ENCODE data around the gene RSPO1.

Gene RSPO1

DNA sequence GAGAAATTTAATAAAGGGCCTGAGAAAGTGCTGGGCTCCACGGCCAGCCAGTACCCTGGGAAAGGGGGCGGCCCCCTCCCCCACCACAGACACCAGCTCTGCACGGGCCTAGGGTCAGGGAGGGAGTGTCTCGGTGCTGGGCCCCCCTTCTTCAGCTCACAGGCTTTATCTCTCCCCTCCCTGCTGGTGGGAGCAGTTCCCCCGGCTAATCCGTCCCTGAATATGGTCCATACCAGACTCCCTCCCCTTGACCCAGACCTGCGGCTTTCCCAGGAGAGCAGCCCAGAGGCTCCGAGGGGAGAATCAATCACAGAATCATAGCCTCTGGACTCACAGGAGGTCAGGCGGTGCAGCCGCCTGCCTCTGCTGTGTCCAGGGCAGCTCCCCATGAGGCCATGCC is 26.0 kb upstream of the RSPO1 start:
- Histone ChIP-seq H2BK12ac (ENCODE audit: low read length) (peak overlapping the region; percentile 20), H3K9me3 (ENCODE audit: insufficient read depth, low read depth, low read length) (peaks cover 3% of the 10 kb centered on the region), H3K14ac (ENCODE audit: low read length) (no peak overlapping the region), H3K4me1 (ENCODE audit: control insufficient read depth in 1 of 2, insufficient read depth in 2 of 2, low read length in 2 of 2) (peaks cover 10 to 14% of the 10 kb centered on the region in 2 experiments), H3K79me1 (ENCODE audit: low read length) (no peaks in the 10 kb centered on the region), H2AK5ac (ENCODE audit: low read length) (no peak overlapping the region), H2AFZ (ENCODE audit: insufficient read depth, low read length, poor library complexity) (no peak overlapping the region), H3K4me2 (ENCODE audit: low read length) (no peak overlapping the region), H3K36me3 (ENCODE audit: control insufficient read depth in 1 of 2, insufficient read depth in 2 of 2, low read length in 2 of 2) (no peaks in the 10 kb centered on the region), H3K27me3 (ENCODE audit: insufficient read depth, low read length) (no peaks in the 10 kb centered on the region), H2BK120ac (ENCODE audit: insufficient read depth, low read length, poor library complexity) (no peak overlapping the region), H2BK5ac (ENCODE audit: low read depth, low read length, poor library complexity) (no peak overlapping the region), H4K12ac (ENCODE audit: low read depth, low read length) (no peak overlapping the region), H3K27ac (ENCODE audit: low read depth, low read length) (no peak overlapping the region), H3K18ac (ENCODE audit: low read length) (no peak overlapping the region), H3K79me2 (ENCODE audit: control insufficient read depth, insufficient read depth, low read length, poor library complexity) (no peaks in the 10 kb centered on the region), H4K8ac (ENCODE audit: low read depth, low read length) (no peak overlapping the region), H3K4ac (ENCODE audit: low read depth, low read length) (no peak overlapping the region), H3K9ac (ENCODE audit: low read length) (no peak overlapping the region), H3K23ac (ENCODE audit: low read length) (no peak overlapping the region), H3K4me3 (ENCODE audit: low read depth, low read length) (no peak overlapping the region), H4K91ac (ENCODE audit: low read depth, low read length) (no peak overlapping the region)
- no CpG with 5 or more reads among the region's 10 CpGs for WGBS (ENCODE audit: extremely low coverage, insufficient coverage, insufficient read length)
- DNase-seq = no peak

- no CpG with 5 or more reads among the region's 6 CpGs for WGBS (ENCODE audit: extremely low coverage, insufficient coverage, insufficient read length)
- Histone ChIP-seq H4K12ac (ENCODE audit: low read depth, low read length) (no peak overlapping the region), H3K79me1 (ENCODE audit: low read length) (no peaks in the 10 kb centered on the region), H3K79me2 (ENCODE audit: control insufficient read depth, insufficient read depth, low read length, poor library complexity) (no peaks in the 10 kb centered on the region), H3K4me3 (ENCODE audit: low read depth, low read length) (no peak overlapping the region), H3K14ac (ENCODE audit: low read length) (no peak overlapping the region), H3K9ac (ENCODE audit: low read length) (no peak overlapping the region), H3K36me3 (ENCODE audit: control insufficient read depth in 1 of 2, insufficient read depth in 2 of 2, low read length in 2 of 2) (no peaks in the 10 kb centered on the region), H2AK5ac (ENCODE audit: low read length) (no peak overlapping the region), H3K23ac (ENCODE audit: low read length) (no peak overlapping the region), H2BK5ac (ENCODE audit: low read depth, low read length, poor library complexity) (no peak overlapping the region), H3K18ac (ENCODE audit: low read length) (no peak overlapping the region), H4K8ac (ENCODE audit: low read depth, low read length) (no peak overlapping the region), H4K91ac (ENCODE audit: low read depth, low read length) (no peak overlapping the region), H2BK120ac (ENCODE audit: insufficient read depth, low read length, poor library complexity) (no peak overlapping the region), H3K4me2 (ENCODE audit: low read length) (no peak overlapping the region), H3K27me3 (ENCODE audit: insufficient read depth, low read length) (no peaks in the 10 kb centered on the region), H3K4ac (ENCODE audit: low read depth, low read length) (no peak overlapping the region), H2BK12ac (ENCODE audit: low read length) (no peak overlapping the region), H2AFZ (ENCODE audit: insufficient read depth, low read length, poor library complexity) (no peak overlapping the region), H3K9me3 (ENCODE audit: insufficient read depth, low read depth, low read length) (peaks cover 3% of the 10 kb centered on the region), H3K4me1 (ENCODE audit: control insufficient read depth in 1 of 2, insufficient read depth in 2 of 2, low read length in 2 of 2) (peaks cover 10 to 14% of the 10 kb centered on the region in 2 experiments), H3K27ac (ENCODE audit: low read depth, low read length) (no peak overlapping the region)
- no peak for DNase-seq
Observed at GRCh38 chr1:37658486-37658885, 23.8 kb upstream of the RSPO1 start.

DNA sequence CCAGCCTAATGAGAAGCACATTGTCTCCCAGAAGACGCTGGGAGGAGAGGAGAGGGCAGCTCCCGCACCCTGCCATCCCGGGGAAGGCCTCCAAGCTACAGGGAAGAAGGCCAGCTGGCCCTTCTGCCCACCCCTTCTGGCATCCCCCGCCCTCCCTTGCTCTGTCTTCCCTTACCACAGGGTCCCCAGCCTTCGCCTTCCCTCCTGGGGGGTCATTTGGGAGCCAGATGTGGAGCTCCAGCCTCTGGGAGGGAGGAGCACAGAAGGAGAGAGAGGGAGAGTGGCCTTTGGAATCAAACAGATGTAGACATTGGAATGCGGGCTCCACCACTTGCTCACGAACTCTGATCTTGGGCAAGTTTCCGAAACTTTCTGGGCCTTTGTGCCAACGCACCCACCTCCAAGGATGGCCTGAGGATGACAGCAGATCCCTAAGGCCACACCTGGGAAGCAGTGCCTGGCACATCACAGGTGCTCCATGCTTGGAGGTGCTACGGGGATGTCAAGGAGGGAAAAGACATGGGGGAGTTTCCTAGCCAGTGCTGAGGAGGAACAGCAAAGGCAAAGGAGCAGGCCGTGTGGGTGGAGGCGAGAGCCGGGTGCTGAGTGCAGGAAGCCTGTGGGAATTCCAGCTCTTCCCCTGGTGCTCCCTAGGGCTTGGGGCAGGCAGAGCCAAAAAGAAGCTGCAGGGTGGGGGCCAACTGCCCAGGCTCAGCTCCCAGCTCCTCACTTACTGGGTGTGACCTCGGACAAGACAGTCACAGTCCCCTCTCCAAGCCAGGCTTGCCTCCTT is 23.1 kb upstream of the RSPO1 start:
- H3K4me3 ChIP-seq (ENCODE audit: low read depth, low read length) = no peak overlapping the region
- no peak overlapping the region for H3K23ac ChIP-seq (ENCODE audit: low read length)
- no peak overlapping the region for H2BK120ac ChIP-seq (ENCODE audit: insufficient read depth, low read length, poor library complexity)
- no peaks in the 10 kb centered on the region for H3K79me2 ChIP-seq (ENCODE audit: control insufficient read depth, insufficient read depth, low read length, poor library complexity)
- H3K4me2 ChIP-seq (ENCODE audit: low read length) = no peak overlapping the region
- H4K8ac ChIP-seq (ENCODE audit: low read depth, low read length) = no peak overlapping the region
- H4K91ac ChIP-seq (ENCODE audit: low read depth, low read length) = no peak overlapping the region
- H2AFZ ChIP-seq (ENCODE audit: insufficient read depth, low read length, poor library complexity) = no peak overlapping the region
- no peak overlapping the region for H4K12ac ChIP-seq (ENCODE audit: low read depth, low read length)
- H3K4me1 ChIP-seq (ENCODE audit: control insufficient read depth in 1 of 2, insufficient read depth in 2 of 2, low read length in 2 of 2) = peaks cover 10 to 14% of the 10 kb centered on the region in 2 experiments
- no peak for DNase-seq
- no peak overlapping the region for H2BK5ac ChIP-seq (ENCODE audit: low read depth, low read length, poor library complexity)
- no peaks in the 10 kb centered on the region for H3K27me3 ChIP-seq (ENCODE audit: insufficient read depth, low read length)
- no peak overlapping the region for H3K9ac ChIP-seq (ENCODE audit: low read length)
- no peaks in the 10 kb centered on the region for H3K36me3 ChIP-seq (ENCODE audit: control insufficient read depth in 1 of 2, insufficient read depth in 2 of 2, low read length in 2 of 2)
- H3K27ac ChIP-seq (ENCODE audit: low read depth, low read length) = no peak overlapping the region
- no peaks in the 10 kb centered on the region for H3K79me1 ChIP-seq (ENCODE audit: low read length)
- peaks cover 3% of the 10 kb centered on the region for H3K9me3 ChIP-seq (ENCODE audit: insufficient read depth, low read depth, low read length)
- H3K14ac ChIP-seq (ENCODE audit: low read length) = no peak overlapping the region
- no peak overlapping the region for H2BK12ac ChIP-seq (ENCODE audit: low read length)
- H2AK5ac ChIP-seq (ENCODE audit: low read length) = no peak overlapping the region
- H3K4ac ChIP-seq (ENCODE audit: low read depth, low read length) = no peak overlapping the region
- no CpG with 5 or more reads among the region's 14 CpGs for WGBS (ENCODE audit: extremely low coverage, insufficient coverage, insufficient read length)
- no peak overlapping the region for H3K18ac ChIP-seq (ENCODE audit: low read length)

DNA sequence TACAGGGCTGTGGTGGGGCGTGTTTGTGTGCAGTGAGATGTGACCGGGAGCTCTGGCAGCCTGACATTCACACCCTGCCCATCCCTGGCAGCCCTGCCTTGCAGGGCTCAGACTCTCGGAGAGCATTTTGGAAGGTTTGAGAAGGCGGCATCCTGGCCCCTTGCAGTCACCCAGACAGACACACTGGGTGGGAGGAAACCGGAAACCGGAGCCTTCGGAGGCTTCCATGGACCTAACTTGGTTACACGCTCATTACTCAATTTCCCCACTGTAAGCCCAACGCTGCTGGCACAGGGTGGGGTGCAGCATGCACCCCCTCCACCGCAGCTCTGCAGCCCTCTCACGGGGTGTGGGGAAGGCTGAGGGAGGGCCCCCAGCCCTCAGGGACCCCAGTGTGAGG is 22.2 kb upstream of the RSPO1 start:
- Histone ChIP-seq H2AK5ac (ENCODE audit: low read length) (no peak overlapping the region), H2BK5ac (ENCODE audit: low read depth, low read length, poor library complexity) (no peak overlapping the region), H4K91ac (ENCODE audit: low read depth, low read length) (no peak overlapping the region), H3K27ac (ENCODE audit: low read depth, low read length) (no peak overlapping the region), H2BK12ac (ENCODE audit: low read length) (no peak overlapping the region), H3K36me3 (ENCODE audit: control insufficient read depth in 1 of 2, insufficient read depth in 2 of 2, low read length in 2 of 2) (no peaks in the 10 kb centered on the region), H3K79me1 (ENCODE audit: low read length) (no peaks in the 10 kb centered on the region), H3K4me1 (ENCODE audit: control insufficient read depth in 1 of 2, insufficient read depth in 2 of 2, low read length in 2 of 2) (peaks cover 9 to 12% of the 10 kb centered on the region in 2 experiments), H3K23ac (ENCODE audit: low read length) (no peak overlapping the region), H4K12ac (ENCODE audit: low read depth, low read length) (no peak overlapping the region), H3K9ac (ENCODE audit: low read length) (no peak overlapping the region), H2BK120ac (ENCODE audit: insufficient read depth, low read length, poor library complexity) (no peak overlapping the region), H3K9me3 (ENCODE audit: insufficient read depth, low read depth, low read length) (peaks cover 3% of the 10 kb centered on the region), H3K14ac (ENCODE audit: low read length) (no peak overlapping the region), H3K18ac (ENCODE audit: low read length) (no peak overlapping the region), H3K27me3 (ENCODE audit: insufficient read depth, low read length) (no peaks in the 10 kb centered on the region), H2AFZ (ENCODE audit: insufficient read depth, low read length, poor library complexity) (no peak overlapping the region), H3K4me3 (ENCODE audit: low read depth, low read length) (no peak overlapping the region), H3K79me2 (ENCODE audit: control insufficient read depth, insufficient read depth, low read length, poor library complexity) (no peaks in the 10 kb centered on the region), H3K4me2 (ENCODE audit: low read length) (no peak overlapping the region), H3K4ac (ENCODE audit: low read depth, low read length) (no peak overlapping the region), H4K8ac (ENCODE audit: low read depth, low read length) (no peak overlapping the region)
- no peak for DNase-seq
- WGBS (ENCODE audit: extremely low coverage, insufficient coverage, insufficient read length) = no CpG with 5 or more reads among the region's 11 CpGs

Data from trophoblast cell (in vitro differentiated cells and primary cell).